Posterior cingulate gyrus (tissue), 11 donors: ENCODE data around the gene TOM1L2.

Source experiments
- DNase-seq, 10 donors: peaks; one replicate each; pipeline versions ENCODE4 v3.0.0 to v3.0.0-alpha.2; 2020 to 2021; ENCODE audit warnings: mixed read lengths in 3 of 10
- intact Hi-C: fragments of 100-400 bp; cut with DNase I; formaldehyde crosslinking; loops from one replicate; pipeline ENCODE4 v1.15.1; 2023

TOM1L2 gene

GRCh38 chr17:17972126-17972951, at the start of gene TOM1L2, which contains the start of gene DRC3:
TOM1L2 (minus strand) TSS chr17:17972400; CDS start chr17:17972313, 87 bp downstream.
DRC3 (plus strand) TSS chr17:17972862; CDS start chr17:17977599, 4,737 bp downstream.
- peak; percentile 100 for DNase-seq
- intact Hi-C loops, result loop anchor here (1.0 to 5.0 kb wide), 3 partner anchors 50 to 290 kb away; partner anchors contain the start of genes ATPAF2, GID4 and RAI1

GRCh38 chr17:18021372-18021771, 49.2 kb upstream of the TOM1L2 start:
- peak in 1 of 10 donors; percentile 46 for DNase-seq
- intact Hi-C loops, result no loop called here

DNA sequence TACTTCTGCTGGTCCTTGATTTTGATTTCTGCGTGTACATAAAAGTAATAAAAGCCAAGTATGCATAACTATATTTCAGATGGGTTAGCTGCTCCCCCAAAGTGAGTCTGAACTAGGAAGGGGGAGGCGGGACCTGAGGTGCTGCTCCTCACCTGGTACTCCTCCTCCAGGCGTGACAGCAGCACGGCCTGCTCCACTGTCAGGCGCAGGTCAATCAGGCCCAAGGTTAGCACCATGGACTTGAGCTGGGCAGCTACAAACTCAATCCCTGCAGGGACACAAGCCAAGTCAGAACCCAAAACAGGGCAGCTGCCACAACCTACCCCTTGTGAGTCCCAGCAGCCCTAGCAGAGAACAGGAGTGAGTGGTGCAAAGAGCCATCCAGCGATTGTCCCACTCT, 48.8 kb upstream of the TOM1L2 start:
- intact Hi-C loops, result no loop called here
- peak in 1 of 10 donors; percentile 38 for DNase-seq

DNA sequence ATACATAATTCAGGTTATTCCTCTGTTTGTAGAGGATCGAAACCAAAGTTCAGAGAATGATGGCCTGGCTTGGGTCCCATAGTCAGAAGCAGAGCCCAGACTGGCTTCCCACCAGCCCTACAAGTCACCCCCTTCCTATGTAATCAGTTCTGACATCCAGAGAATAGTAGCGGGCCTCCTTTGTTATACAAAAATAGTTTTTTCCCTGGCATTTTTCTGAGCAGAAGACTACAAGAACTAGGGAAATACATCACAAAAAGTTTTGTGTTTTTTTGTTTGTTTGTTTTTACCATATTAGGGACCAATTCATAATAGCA, 47.6 kb upstream of the TOM1L2 start:
- DNase-seq, result no peak
- intact Hi-C loops, result no loop called here

GRCh38 chr17:18018411-18018921, 46.3 kb upstream of the TOM1L2 start:
- intact Hi-C loops, result no loop called here
- peak in 1 of 10 donors; percentile 61 for DNase-seq

DNA sequence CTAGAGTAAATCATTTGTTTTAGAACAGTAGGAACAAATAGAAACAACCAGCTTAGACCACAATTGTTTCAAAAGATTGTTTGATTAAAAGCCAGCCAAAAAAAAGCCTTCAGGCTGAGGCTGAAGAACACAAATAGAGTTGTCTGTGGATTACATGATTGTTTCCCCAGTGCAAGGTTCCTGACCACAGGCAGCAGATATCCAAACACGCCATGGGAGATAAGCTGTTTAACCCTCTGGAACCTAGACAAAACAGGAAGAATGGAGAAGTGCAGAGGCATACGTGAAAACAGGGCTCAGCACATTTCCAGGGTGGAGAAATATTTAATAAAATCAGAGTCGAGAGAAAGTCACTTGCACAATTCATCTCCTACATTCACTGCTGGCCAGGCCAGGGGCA, 45.8 kb upstream of the TOM1L2 start:
- DNase-seq, result peak in 1 of 10 donors; percentile 1
- intact Hi-C loops, result no loop called here

- no peak for DNase-seq
- intact Hi-C loops, result no loop called here
Observed at GRCh38 chr17:18016426-18016825, 44.2 kb upstream of the TOM1L2 start.

DNA sequence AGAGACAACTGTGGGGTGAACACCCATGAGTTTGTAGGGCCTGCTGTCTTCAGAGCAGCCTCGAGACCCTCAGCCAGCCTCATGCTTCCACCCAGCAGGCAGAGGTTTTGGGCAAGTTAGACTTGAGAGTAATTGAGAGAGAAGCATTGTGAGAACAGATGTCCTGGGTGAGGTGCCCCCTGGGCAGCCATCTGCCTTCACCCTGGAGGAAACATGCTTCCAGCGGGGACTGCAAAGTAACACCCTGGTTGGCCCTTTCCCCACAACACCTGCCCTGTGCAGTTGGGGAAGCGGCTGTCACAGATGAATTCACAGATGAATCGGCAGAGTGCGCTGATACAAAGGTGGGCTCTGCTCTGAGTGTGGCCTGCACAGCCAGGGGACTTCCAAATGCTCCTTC, 43.4 kb upstream of the TOM1L2 start:
- peak in 1 of 10 donors; percentile 50 for DNase-seq
- intact Hi-C loops, result no loop called here

GRCh38 chr17:18014006-18014405, 41.8 kb upstream of the TOM1L2 start:
- peak in 1 of 10 donors; percentile 51 for DNase-seq
- intact Hi-C loops, result no loop called here

DNA sequence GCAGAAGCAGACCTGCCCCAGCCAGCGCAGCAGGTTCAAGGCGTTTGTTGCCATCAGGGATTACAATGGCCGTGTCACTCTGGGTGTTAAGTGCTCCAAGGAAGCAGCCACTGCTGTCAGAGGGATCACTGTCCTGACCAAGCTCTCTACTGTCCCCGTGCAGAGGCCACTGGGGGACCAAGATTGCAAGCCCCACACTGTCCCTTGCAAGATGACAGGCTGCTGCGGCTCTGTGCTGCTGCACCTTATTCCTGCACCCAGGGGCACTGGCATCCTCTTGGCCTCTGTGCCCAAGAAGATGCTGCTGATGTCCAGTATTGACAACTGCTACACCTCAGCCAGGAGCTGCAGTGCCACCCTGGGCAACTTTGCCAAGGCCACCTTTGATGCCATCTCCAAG, 39.1 kb upstream of the TOM1L2 start:
- peak in 2 of 10 donors; percentile 61 to 62 for DNase-seq
- intact Hi-C loops, result no loop called here

DNA sequence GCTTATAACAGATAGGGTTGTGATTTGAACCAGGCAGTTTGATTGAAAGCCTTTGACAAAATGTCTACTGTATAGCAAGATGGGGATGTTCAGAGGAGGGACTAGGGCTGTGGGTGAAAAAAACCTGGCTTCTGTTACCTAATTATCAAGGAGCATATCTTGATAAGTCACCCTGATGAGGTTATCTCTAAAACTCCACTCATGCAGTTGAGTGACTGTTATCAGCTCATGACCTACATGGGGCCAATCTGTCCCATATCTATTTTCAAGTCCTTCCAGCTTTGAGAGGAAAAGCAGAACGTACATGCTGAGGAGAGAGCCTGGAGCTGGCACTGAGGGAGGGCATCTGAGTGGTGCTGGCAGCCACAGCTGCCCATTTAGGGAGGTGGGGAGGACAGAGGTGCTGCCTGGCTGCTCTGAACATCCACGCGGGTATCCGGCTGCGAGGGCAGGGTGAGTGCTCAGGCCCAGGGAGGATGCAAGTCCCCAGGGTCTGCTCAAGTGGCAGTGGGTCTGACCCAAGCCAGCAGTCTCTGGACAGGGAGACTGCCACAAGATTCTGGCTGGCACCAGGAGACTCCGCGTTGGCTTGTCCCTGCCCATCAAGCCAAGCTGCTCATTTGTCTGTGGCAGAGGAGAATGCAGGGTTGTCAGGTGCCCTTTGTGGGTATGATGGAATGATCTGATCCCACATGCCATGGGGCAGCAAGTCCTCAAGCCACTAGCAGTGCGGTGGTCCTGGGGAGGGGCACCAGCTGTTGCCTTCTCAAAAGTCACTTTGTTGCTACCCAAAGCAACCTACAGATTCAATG, 37.6 kb upstream of the TOM1L2 start:
- DNase-seq, result peak in 2 of 10 donors; percentile 41 to 59
- intact Hi-C loops, result no loop called here

GRCh38 chr17:18008496-18009268, 36.5 kb upstream of the TOM1L2 start:
- intact Hi-C loops, result no loop called here
- peak in 2 of 10 donors; percentile 1 to 34 for DNase-seq

DNA sequence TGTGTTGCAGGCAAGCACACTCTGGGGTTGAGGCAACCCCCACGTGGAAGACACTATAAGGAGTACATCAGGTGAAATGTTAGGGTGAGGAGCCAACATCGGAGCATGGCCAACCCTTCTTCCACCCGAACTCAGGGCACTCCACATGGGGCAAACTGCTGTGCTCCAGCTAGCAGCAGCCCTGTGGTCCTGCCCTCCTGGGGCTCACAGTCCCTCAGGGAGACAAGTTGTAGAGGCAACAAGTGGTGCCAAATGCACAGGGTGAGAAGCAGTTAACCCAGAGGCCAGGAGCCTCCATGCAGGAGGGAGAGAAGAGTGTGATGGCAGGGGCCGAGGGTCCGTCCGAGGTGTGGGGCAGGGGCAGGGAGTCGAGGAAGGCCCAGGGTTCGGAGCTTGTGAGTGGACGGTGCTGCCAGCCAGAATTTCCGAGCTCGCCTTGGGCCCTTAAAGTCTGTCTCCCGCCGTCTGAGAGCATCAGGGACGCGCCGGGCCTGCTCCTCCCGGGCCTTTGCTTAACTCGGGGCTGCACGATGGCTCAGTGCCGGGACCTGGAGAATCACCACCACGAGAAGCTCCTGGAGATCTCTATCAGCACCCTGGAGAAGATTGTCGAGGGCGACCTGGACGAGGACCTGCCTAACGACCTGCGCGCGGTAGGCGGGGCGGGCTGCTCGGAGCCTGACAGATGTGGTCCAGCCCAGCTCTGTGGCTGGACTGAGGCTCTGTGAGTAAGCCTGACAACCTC, 34.5 kb upstream of the TOM1L2 start:
- DNase-seq, result peak in 2 of 10 donors; percentile 50 to 75
- intact Hi-C loops, result no loop called here

- intact Hi-C loops, result no loop called here
- peak in 2 of 10 donors; percentile 5 to 22 for DNase-seq
Observed at GRCh38 chr17:18005496-18005895, 33.3 kb upstream of the TOM1L2 start.

DNA sequence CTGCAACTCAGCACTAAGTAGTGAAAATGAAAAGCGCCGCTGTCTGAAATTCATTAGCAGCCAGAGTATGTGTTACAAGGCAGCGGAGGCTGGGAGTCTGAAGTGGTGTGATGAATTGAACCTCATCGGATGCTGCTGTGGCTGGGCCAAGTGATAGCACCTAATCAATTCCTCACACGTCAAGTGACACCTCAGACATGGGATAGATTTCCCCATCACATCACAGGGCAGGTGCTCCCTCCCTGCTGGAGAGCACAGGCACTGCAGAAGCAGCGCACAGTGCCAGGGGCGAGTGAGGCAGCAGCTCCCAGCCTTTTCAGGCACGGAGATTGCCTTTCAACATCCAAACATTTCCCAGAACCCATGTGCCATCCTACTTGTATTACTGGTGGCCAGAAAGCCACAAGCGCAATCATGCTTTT, 32.7 kb upstream of the TOM1L2 start:
- DNase-seq, result peak in 1 of 10 donors; percentile 65
- intact Hi-C loops, result no loop called here

GRCh38 chr17:18004345-18004744, 32.1 kb upstream of the TOM1L2 start:
- peak in 3 of 10 donors; percentile 45 to 77 (median 74) for DNase-seq

DNA sequence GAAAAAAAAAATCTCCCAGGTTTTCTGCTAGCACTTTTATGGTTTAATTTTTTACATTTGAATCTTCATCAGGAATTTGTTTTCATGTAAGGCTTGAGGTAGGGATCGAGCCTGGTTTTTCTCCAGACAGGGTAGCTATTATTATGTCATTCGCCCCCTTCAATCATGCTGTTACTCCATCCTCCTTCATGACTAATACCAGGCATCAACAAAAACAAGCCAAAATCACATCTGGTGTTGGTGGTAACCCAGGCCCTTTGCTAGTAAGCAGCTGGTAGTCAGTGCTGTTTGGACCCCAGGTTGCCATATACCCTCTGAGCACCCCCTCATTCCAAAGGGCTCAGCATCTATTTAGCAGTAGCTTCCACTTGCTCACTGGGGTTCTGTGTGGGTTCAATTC, 30.0 kb upstream of the TOM1L2 start:
- no peak for DNase-seq
- intact Hi-C loops, result no loop called here

More at GRCh38 chr17:18004345-18004744, 32.1 kb upstream of the TOM1L2 start:
- intact Hi-C loops, result no loop called here

GRCh38 chr17:18000030-18000408, 27.8 kb upstream of the TOM1L2 start:
- intact Hi-C loops, result no loop called here
- peak in 2 of 10 donors; percentile 4 to 8 for DNase-seq

GRCh38 chr17:17999364-18000029, 27.3 kb upstream of the TOM1L2 start:
- intact Hi-C loops, result no loop called here
- DNase-seq, result peak in 1 of 10 donors; percentile 43
